Fibroblast of lung (primary cell): ENCODE measurements around the gene OR8D1.

Experiments used
- CTCF ChIP-seq, 2 donors: IDR thresholded peaks in 1 of 2; conservative IDR thresholded peaks in 1 of 2; 1 replicate in 1 of 2; 2 replicates in 1 of 2; pipeline ENCODE4 v1.5.1; 2011 to 2012; ENCODE audit warnings: low read length in 2 of 2, control low read depth in 1 of 2, inconsistent platforms in 1 of 2, low read depth in 1 of 2, mild to moderate bottlenecking in 1 of 2
- EZH2 ChIP-seq: IDR thresholded peaks from 2 replicates; pipeline ENCODE4 v1.5.1; 2012; ENCODE audit warnings: low read length, control low read depth, mild to moderate bottlenecking; ENCODE audit errors: missing control alignments

- no peak for TF ChIP-seq EZH2
- TF ChIP-seq CTCF (conservative IDR thresholded peaks at IDR 0.05 in 1 of 2, IDR thresholded peaks at IDR 0.05 in 1 of 2; ENCODE audit: low read depth in 1 of 2, low read length in 2 of 2) = no peak
These were observed 14.0 kb upstream of the OR8D1 start for GRCh38 chr11:124327775-124328174.
